IPS-15b (cell line): Measurements from ENCODE around the gene AREG.

Source experiments
- H3K27me3 ChIP-seq: one replicate; pipeline ENCODE4 v1.6.1; 2013; ENCODE audit warnings: low read length; ENCODE audit not compliant: control insufficient read depth, insufficient read depth
- H3K36me3 ChIP-seq: one replicate; pipeline ENCODE4 v1.6.1; 2013; ENCODE audit warnings: low read length; ENCODE audit not compliant: control insufficient read depth, insufficient read depth
- H3K4me1 ChIP-seq: one replicate; pipeline ENCODE4 v1.6.1; 2013; ENCODE audit warnings: mild to moderate bottlenecking, low read length; ENCODE audit not compliant: control insufficient read depth, insufficient read depth
- H3K4me3 ChIP-seq: one replicate; pipeline ENCODE4 v1.5.1; 2013; ENCODE audit warnings: low read depth, low read length
- H3K9ac ChIP-seq: one replicate; pipeline ENCODE4 v1.6.1; 2013; ENCODE audit warnings: low read depth, mild to moderate bottlenecking, low read length
- H3K9me3 ChIP-seq: one replicate; pipeline ENCODE4 v1.6.1; 2013; ENCODE audit warnings: mild to moderate bottlenecking, low read length; ENCODE audit not compliant: control insufficient read depth, insufficient read depth

AREG gene

DNA sequence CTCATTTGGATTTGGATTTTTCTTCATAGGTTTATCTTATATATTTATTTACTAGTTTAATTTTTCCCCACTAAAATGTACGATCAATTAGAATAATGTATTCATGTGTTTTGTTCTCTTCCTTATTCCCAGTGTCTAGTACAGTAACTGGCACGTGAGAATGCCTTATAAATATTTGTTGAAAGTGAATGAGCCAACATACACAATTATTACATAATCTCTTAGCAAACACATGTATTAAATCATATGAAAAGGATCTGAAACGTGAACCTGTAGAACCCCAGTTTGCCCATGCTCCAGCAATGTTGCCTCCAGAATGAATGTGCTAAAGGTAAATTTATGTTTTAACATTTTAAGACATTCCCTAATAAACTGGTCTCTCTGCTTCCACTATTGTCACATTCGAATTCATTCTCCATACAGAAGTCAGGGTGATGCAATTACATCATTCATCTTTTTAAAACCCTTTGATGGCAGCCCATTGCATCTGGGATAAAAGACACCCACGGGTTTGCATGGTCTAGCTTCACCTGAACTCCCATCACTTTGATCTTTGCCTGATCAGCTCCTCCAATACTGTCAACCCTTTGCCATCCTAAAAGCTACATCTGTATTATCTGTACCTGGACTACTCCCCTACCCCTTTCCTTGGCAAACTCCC lies 30.7 kb upstream of the AREG start:
- no peaks in the 10 kb centered on the region for H3K27me3 ChIP-seq
- H3K4me3 ChIP-seq: no peak overlapping the region
- no peak overlapping the region for H3K9ac ChIP-seq
- no peaks in the 10 kb centered on the region for H3K9me3 ChIP-seq
- peaks cover 5% of the 10 kb centered on the region for H3K4me1 ChIP-seq
- no peaks in the 10 kb centered on the region for H3K36me3 ChIP-seq

DNA sequence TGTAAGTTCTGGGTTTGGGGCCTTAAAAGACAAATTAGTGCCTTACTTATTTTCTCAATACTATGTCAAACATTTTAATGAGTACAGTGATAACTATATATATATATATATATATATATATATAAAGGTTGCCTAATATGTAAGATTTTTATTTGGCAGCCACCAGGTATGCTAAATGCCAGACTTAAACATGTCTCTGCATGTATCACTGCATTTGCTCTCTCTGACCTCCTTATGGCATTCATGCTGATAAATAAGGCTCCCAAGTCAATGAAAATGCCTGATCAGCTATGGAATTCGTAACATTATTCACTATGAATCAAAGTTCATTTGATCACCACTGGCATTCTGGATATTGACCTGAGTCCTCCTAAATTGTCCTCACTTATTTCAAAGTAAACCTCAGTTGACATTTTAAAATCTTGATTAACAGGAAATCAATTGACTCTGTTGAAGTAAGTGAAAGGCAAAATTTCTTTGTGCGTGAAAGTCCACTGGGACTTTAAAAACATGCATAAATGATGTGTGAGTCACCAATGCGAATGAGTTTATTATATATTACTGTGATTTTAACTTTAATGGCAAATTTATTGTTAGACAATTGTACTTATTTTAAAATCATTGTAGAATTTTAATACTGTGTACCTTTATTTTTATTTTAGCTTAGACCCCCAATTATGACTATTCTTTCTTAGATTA lies 29.2 kb upstream of the AREG start:
- H3K27me3 ChIP-seq: no peaks in the 10 kb centered on the region
- peaks cover 5% of the 10 kb centered on the region for H3K4me1 ChIP-seq
- no peak overlapping the region for H3K4me3 ChIP-seq
- H3K36me3 ChIP-seq: no peaks in the 10 kb centered on the region
- no peak overlapping the region for H3K9ac ChIP-seq
- H3K9me3 ChIP-seq: peaks cover 3% of the 10 kb centered on the region

GRCh38 chr4:74418063-74418670 lies 26.8 kb upstream of the AREG start:
- Histone ChIP-seq H3K4me1 (peaks cover 2% of the 10 kb centered on the region), H3K9me3 (peaks cover 3% of the 10 kb centered on the region), H3K9ac (no peak overlapping the region), H3K36me3 (no peaks in the 10 kb centered on the region), H3K27me3 (no peaks in the 10 kb centered on the region), H3K4me3 (no peak overlapping the region)

DNA sequence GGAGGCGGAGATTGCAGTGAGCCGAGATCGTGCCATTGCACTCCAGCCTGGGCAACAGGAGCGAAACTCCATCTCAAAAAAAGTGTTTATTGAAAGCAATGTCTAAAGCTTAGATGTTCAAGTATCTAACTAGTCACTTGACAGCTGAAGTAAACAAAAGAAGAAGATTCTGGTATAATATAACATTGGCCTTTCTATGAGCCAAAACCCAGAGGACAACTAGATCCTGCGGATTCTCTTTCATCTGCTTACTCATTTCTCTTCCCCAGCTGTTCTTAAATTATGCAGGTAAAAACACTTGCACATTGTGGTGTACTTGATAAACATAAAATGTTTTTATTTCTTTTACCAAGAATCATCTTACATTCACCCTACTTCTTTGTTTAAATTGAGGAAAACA lies 24.1 kb upstream of the AREG start:
- H3K4me1 ChIP-seq: peaks cover 3% of the 10 kb centered on the region
- no peaks in the 10 kb centered on the region for H3K36me3 ChIP-seq
- H3K9me3 ChIP-seq: peaks cover 3% of the 10 kb centered on the region
- no peaks in the 10 kb centered on the region for H3K27me3 ChIP-seq
- H3K9ac ChIP-seq: no peak overlapping the region
- no peak overlapping the region for H3K4me3 ChIP-seq

GRCh38 chr4:74423104-74423503 lies 21.8 kb upstream of the AREG start:
- Histone ChIP-seq H3K9me3 (peaks cover 3% of the 10 kb centered on the region), H3K4me3 (no peak overlapping the region)

GRCh38 chr4:74424111-74424510 lies 20.8 kb upstream of the AREG start:
- no peak overlapping the region for H3K9ac ChIP-seq
- no peak overlapping the region for H3K4me3 ChIP-seq
- peaks cover 3% of the 10 kb centered on the region for H3K4me1 ChIP-seq
- no peaks in the 10 kb centered on the region for H3K27me3 ChIP-seq
- H3K36me3 ChIP-seq: no peaks in the 10 kb centered on the region
- H3K9me3 ChIP-seq: peaks cover 3% of the 10 kb centered on the region

More at GRCh38 chr4:74423104-74423503, 21.8 kb upstream of the AREG start:
- Histone ChIP-seq H3K9ac (no peak overlapping the region), H3K36me3 (no peaks in the 10 kb centered on the region), H3K27me3 (no peaks in the 10 kb centered on the region), H3K4me1 (peaks cover 3% of the 10 kb centered on the region)

GRCh38 chr4:74426101-74426500 lies 18.8 kb upstream of the AREG start:
- H3K4me3 ChIP-seq: no peak overlapping the region
- H3K27me3 ChIP-seq: no peaks in the 10 kb centered on the region
- H3K36me3 ChIP-seq: no peaks in the 10 kb centered on the region
- no peak overlapping the region for H3K9ac ChIP-seq
- no peaks in the 10 kb centered on the region for H3K9me3 ChIP-seq
- H3K4me1 ChIP-seq: peaks cover 3% of the 10 kb centered on the region

DNA sequence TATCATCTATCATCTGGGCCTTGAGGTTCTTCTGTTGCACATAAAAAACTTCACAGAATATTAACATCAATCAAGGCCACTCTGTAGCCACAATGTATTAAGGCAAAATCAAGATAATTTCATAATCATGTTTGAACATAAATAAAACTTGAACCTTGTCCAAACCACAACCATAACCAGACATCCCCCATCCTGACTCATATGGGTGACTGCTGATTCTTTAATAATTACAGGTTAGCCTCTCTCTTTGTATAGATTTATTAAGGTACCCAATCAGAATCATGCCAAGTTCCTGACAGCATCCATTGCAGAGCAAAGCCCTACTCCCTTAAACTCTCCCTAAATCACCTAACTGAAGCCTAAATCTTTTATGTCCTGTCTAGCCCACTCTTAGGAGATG lies 16.7 kb upstream of the AREG start:
- Histone ChIP-seq H3K9ac (no peak overlapping the region), H3K27me3 (no peaks in the 10 kb centered on the region), H3K36me3 (no peaks in the 10 kb centered on the region), H3K9me3 (no peaks in the 10 kb centered on the region), H3K4me1 (no peaks in the 10 kb centered on the region), H3K4me3 (no peak overlapping the region)

- Histone ChIP-seq H3K9ac (no peak overlapping the region), H3K4me3 (no peak overlapping the region), H3K27me3 (no peaks in the 10 kb centered on the region), H3K9me3 (no peaks in the 10 kb centered on the region), H3K4me1 (no peaks in the 10 kb centered on the region), H3K36me3 (no peaks in the 10 kb centered on the region)
Measured at GRCh38 chr4:74431113-74431826, 13.7 kb upstream of the AREG start.

DNA sequence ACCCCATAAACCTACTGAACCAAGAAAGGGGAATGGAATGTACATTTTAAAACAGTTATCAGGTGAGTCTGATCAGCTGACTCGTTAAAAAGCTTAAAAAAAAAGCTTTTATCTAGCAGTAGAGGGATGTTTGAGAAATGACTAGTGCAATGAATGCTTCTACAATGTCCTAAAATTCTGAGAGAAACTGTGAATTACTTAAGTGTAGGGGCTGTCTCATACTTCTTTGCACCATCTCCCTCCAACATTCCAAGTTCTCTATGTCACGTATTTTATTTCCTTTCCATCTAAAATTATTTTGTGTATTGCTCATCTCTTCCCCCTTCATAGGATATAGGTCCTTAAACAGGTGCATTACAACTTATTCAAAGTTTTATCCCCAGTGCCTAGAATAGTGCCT lies 11.9 kb upstream of the AREG start:
- H3K4me1 ChIP-seq: no peaks in the 10 kb centered on the region
- H3K4me3 ChIP-seq: no peak overlapping the region
- no peaks in the 10 kb centered on the region for H3K36me3 ChIP-seq
- no peaks in the 10 kb centered on the region for H3K9me3 ChIP-seq
- no peaks in the 10 kb centered on the region for H3K27me3 ChIP-seq
- no peak overlapping the region for H3K9ac ChIP-seq

DNA sequence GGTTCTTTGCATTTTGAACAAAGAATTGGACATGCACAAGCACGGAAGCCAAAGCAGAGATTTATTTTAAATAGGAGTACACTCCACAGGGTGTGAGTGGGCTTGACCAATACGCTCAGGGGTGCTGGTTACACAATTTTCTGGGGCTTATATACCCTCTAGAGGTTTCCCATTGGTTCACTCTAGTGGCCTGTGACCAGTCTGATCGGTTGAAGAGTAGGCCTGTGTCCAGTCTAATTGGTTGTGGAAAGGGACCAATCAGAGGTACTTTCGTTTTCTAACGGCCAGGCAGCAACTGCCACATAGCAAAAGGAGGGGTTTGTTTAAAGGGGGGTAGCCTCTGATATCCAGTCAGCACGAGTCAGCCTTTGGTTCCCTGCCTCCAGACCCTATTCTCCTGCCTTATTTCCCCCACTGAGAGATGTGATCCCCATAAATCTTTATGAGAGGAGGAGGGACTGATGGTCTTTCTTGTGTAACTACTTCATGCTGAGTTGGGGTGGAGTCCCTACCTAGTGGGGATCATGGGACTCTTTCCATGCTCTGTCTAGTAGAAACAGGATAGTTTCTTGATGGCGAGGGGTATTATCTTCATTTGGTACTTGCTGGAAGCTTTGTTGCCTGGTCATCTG lies 11.3 kb upstream of the AREG start:
- no peak overlapping the region for H3K4me3 ChIP-seq
- H3K27me3 ChIP-seq: no peaks in the 10 kb centered on the region
- H3K9me3 ChIP-seq: no peaks in the 10 kb centered on the region
- H3K9ac ChIP-seq: no peak overlapping the region
- no peaks in the 10 kb centered on the region for H3K4me1 ChIP-seq
- no peaks in the 10 kb centered on the region for H3K36me3 ChIP-seq
